Midbrain (tissue), 1 donor: ENCODE results near the gene PPM1N.

ENCODE experiments used
- DNase-seq: peaks from one replicate; lab custom pipeline; 2025; lab: John Stamatoyannopoulos, UW

The PPM1N gene

GRCh38 chr19:45542234-45542668 is 44.0 kb downstream of the PPM1N start:
- no peak for DNase-seq

- DNase-seq, result no peak
These were observed 49.0 kb downstream of the PPM1N start for GRCh38 chr19:45547211-45547770.

DNA sequence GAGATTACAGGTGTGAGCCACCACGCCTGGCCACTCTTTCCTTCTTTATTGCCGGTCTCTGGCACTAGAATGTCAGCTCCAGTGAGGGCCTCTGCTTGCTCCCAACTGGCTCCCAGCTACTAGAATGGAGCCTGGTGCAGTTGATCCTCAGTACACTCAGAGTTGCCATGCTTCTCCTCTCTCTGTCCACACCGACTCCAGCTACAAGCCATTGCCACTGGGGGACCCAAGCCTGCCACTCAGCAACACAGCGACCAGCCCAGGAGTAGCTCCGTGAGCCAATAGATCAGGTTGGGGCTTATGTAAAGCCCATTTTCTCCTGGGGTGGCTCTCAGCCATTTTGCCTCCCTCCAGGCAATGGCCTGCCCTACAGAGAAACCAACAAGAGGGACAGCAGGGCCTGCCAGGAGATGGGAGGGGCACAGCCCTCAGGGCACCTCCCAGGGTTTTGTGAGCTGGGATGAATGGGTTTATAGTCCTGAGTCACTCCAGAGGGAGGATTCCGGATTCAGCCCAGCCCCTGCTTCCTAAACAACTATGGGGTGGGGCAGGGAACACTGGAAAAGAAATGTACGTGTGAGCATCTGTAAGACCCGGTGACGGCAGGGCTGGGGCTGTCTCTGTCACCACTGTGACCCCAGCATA is 49.8 kb downstream of the PPM1N start:
- DNase-seq, result no peak
